AG10803 (cell line): ENCODE results near the gene TTLL11.

ENCODE experiments used
- DNase-seq: peaks from one replicate; pipeline ENCODE4 v3.0.0; 2010; ENCODE audit warnings: low read depth
- H3K4me3 ChIP-seq: 2 replicates; pipeline ENCODE4 v1.5.1; 2011; ENCODE audit warnings: mild to moderate bottlenecking, low read length, control low read depth
- CTCF ChIP-seq: conservative IDR thresholded peaks from 2 replicates; pipeline ENCODE4 v1.5.1; 2011; ENCODE audit warnings: mild to moderate bottlenecking, low read length, control low read depth, inconsistent platforms

Gene TTLL11

GRCh38 chr9:121947775-121948174 lies 145.3 kb downstream of the TTLL11 start:
- TF ChIP-seq CTCF, result no peak
- DNase-seq, result no peak

GRCh38 chr9:121946465-121946864 lies 146.6 kb downstream of the TTLL11 start:
- TF ChIP-seq CTCF, result no peak
- DNase-seq, result no peak
- H3K4me3 ChIP-seq, result no peak overlapping the region

More at GRCh38 chr9:121947775-121948174, 145.3 kb downstream of the TTLL11 start:
- H3K4me3 ChIP-seq, result no peak overlapping the region

GRCh38 chr9:121945849-121946248 lies 147.3 kb downstream of the TTLL11 start:
- no peak overlapping the region for H3K4me3 ChIP-seq
- no peak for TF ChIP-seq CTCF
- peak; percentile 69 for DNase-seq

- TF ChIP-seq CTCF, result no peak
- DNase-seq, result no peak
- no peak overlapping the region for H3K4me3 ChIP-seq
Measured at GRCh38 chr9:121945281-121945680, 147.8 kb downstream of the TTLL11 start.

GRCh38 chr9:121944711-121945191 lies 148.4 kb downstream of the TTLL11 start:
- DNase-seq, result peak; percentile 89
- H3K4me3 ChIP-seq, result no peak overlapping the region
- no peak for TF ChIP-seq CTCF

GRCh38 chr9:121943463-121943862 lies 149.6 kb downstream of the TTLL11 start:
- H3K4me3 ChIP-seq, result no peak overlapping the region
- TF ChIP-seq CTCF, result no peak
- DNase-seq, result no peak

GRCh38 chr9:121942866-121943382 lies 150.2 kb downstream of the TTLL11 start:
- TF ChIP-seq CTCF, result no peak
- H3K4me3 ChIP-seq, result no peak overlapping the region
- DNase-seq, result no peak
